Spinal cord (tissue), 10 donors: ENCODE data around the gene RABEPK. TPM values are rescaled to one million over a fixed set of nuclear protein-coding genes. Genes with fewer than 3 reads are reported as not detected.
"Not testable (repeated sequence)": the region's sequence is repeated elsewhere in the genome, so short reads cannot be mapped to it uniquely, and the experiment has no call there.

Source experiments
- DNase-seq, 6 donors: peaks; one replicate each; pipeline versions ENCODE4 v3.0.0 to v3.0.0-alpha.2; 2013 to 2015; ENCODE audit warnings: low spot score in 6 of 6, low read depth in 4 of 6
- H3K27ac ChIP-seq: one replicate; pipeline ENCODE4 v1.5.1; 2013; ENCODE audit warnings: low read depth, low read length, control low read depth
- H3K27me3 ChIP-seq: one replicate; pipeline ENCODE4 v1.6.1; 2013; ENCODE audit warnings: low read length; ENCODE audit not compliant: control insufficient read depth, insufficient read depth
- H3K36me3 ChIP-seq: one replicate; pipeline ENCODE4 v1.6.1; 2013; ENCODE audit warnings: low read length; ENCODE audit not compliant: control insufficient read depth, insufficient read depth
- H3K4me1 ChIP-seq: one replicate; pipeline ENCODE4 v1.6.1; 2013; ENCODE audit warnings: low read length; ENCODE audit not compliant: control insufficient read depth, insufficient read depth
- H3K4me3 ChIP-seq: one replicate; pipeline ENCODE4 v1.5.1; 2013; ENCODE audit warnings: low read depth, low read length, control low read depth
- H3K9me3 ChIP-seq: one replicate; pipeline ENCODE4 v1.6.1; 2013; ENCODE audit warnings: low read length; ENCODE audit not compliant: control insufficient read depth, insufficient read depth
- WGBS: methylation state at CpG from one replicate; pipeline ENCODE4 v1.1.5; 2013; ENCODE audit warnings: missing lambda C conversion rate; ENCODE audit not compliant: insufficient coverage; 5-methylcytosine and 5-hydroxymethylcytosine counted together
- polyA plus RNA-seq, 2 donors: library from polyadenylated mRNA; unstranded; fragments of 120-200 nt; gene quantifications; one replicate each; pipeline ENCODE4 v1.2.1, GENCODE V29; 2013; ENCODE audit not compliant: insufficient read length in 2 of 2
- total RNA-seq, 2 donors: library from RNA; depleted of rRNA in 1 of 2; stranded (reverse); fragments of 120-200 nt in 1 of 2; fragments of >200 nt in 1 of 2; gene quantifications; one replicate each; pipeline versions ENCODE4 v1.2.3 to v1.2.4, GENCODE V29; 2013 to 2014
- donor health status: healthy.

The RABEPK gene
- total and polyA plus RNA-seq, 4 donors, result 19.5 to 31.9 (median 27.1) TPM

GRCh38 chr9:125172031-125172755 is 28.1 kb upstream of the RABEPK start:
- 83% methylated on average over 5 of the region's 6 CpGs for WGBS
- no peak for DNase-seq
- H3K27ac ChIP-seq, result no peak overlapping the region

GRCh38 chr9:125176636-125177035 is 23.7 kb upstream of the RABEPK start:
- no peaks in the 10 kb centered on the region for H3K27me3 ChIP-seq
- H3K27ac ChIP-seq, result peak overlapping the region; percentile 33
- no peaks in the 10 kb centered on the region for H3K9me3 ChIP-seq
- no peak for DNase-seq
- H3K36me3 ChIP-seq, result peaks cover 8% of the 10 kb centered on the region
- WGBS, result no CpG with 5 or more reads among the region's 3 CpGs
- H3K4me1 ChIP-seq, result no peaks in the 10 kb centered on the region
- no peak overlapping the region for H3K4me3 ChIP-seq

More at GRCh38 chr9:125172031-125172755, 28.1 kb upstream of the RABEPK start:
- Histone ChIP-seq H3K4me1 (no peaks in the 10 kb centered on the region), H3K27me3 (no peaks in the 10 kb centered on the region), H3K36me3 (peaks cover 20% of the 10 kb centered on the region), H3K4me3 (no peak overlapping the region), H3K9me3 (no peaks in the 10 kb centered on the region)

DNA sequence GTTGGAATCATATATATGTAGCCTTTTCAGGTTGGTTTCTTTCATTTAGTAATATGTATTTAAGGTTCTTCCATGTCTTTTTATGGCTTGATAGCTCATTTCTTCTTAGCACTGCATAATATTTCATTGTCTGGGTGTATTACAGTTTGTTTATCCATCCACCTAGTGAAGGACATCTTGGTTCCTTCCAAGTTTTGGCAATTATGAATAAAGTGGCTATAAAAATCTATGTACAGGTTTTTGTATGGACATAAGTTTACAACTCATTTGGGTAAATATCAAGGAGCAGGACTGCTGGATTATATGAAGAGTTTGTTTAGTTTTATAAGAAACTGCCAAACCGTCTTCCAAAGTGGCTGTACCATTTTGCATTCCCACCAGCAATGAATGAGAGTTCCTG is 22.5 kb upstream of the RABEPK start:
- Histone ChIP-seq H3K27ac (no peak overlapping the region), H3K4me3 (no peak overlapping the region), H3K27me3 (no peaks in the 10 kb centered on the region), H3K4me1 (no peaks in the 10 kb centered on the region), H3K36me3 (peaks cover 8% of the 10 kb centered on the region), H3K9me3 (no peaks in the 10 kb centered on the region)
- WGBS, result no CpG with 5 or more reads among the region's 1 CpG
- no peak for DNase-seq

DNA sequence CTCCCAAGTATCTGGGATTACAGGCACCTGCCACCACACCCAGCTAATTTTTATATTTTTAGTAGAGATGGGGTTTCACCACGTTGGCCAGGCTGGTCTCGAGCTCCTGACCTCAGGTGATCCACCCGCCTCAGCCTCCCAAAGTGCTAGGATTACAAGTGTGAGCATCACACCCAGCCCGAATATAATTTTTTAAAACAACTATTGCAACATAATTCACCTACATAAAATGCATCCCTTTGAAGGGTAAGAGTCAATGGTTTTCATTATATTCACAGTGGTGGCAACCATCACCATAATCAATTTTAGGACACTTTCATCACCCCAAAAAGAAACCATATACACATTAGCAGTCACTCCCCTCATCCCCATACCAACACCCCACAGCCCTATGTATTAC is 20.6 kb upstream of the RABEPK start:
- WGBS, result 100% methylated on average over 1 of the region's 4 CpGs
- DNase-seq, H3K27ac ChIP-seq, H3K9me3 ChIP-seq, H3K36me3 ChIP-seq, H3K4me3 ChIP-seq, H3K27me3 ChIP-seq, H3K4me1 ChIP-seq: not testable (repeated sequence)

- Histone ChIP-seq H3K4me1 (no peaks in the 10 kb centered on the region), H3K9me3 (no peaks in the 10 kb centered on the region), H3K36me3 (peaks cover 4% of the 10 kb centered on the region), H3K27me3 (no peaks in the 10 kb centered on the region), H3K4me3 (no peak overlapping the region), H3K27ac (no peak overlapping the region)
- WGBS, result 96% methylated on average over 9 of the region's 9 CpGs
- DNase-seq, result no peak
These were observed 19.5 kb upstream of the RABEPK start for GRCh38 chr9:125180876-125181275.

GRCh38 chr9:125181756-125182155 is 18.6 kb upstream of the RABEPK start:
- not testable (repeated sequence) for DNase-seq, H3K9me3 ChIP-seq, H3K4me1 ChIP-seq, H3K27ac ChIP-seq, H3K4me3 ChIP-seq, H3K36me3 ChIP-seq, H3K27me3 ChIP-seq
- 97% methylated on average over 3 of the region's 4 CpGs for WGBS

DNA sequence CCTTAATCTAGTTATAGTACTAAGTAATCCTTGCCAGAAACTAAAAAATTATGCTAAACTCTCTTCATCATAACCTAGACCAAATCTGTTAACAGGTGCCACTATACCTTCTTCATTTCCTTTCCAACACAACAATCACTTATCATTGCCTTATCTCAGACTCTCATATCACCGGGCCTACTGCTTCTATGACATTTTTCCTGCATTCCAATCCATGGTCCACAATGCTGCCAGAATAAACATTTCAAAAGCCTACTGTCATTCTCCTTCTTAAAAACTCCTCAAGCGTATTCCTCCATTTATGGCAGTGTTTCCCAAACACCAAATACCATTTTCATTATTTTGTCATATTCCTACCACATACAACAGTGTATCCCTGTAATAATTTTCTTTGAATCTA is 17.3 kb upstream of the RABEPK start:
- Histone ChIP-seq H3K4me3 (no peak overlapping the region), H3K4me1 (peaks cover 7% of the 10 kb centered on the region), H3K9me3 (no peaks in the 10 kb centered on the region), H3K27ac (no peak overlapping the region), H3K27me3 (no peaks in the 10 kb centered on the region), H3K36me3 (peaks cover 4% of the 10 kb centered on the region)
- WGBS, result 82% methylated on average over 1 of the region's 2 CpGs
- no peak for DNase-seq

GRCh38 chr9:125183561-125183960 is 16.8 kb upstream of the RABEPK start:
- H3K4me1 ChIP-seq, result peaks cover 12% of the 10 kb centered on the region
- no peaks in the 10 kb centered on the region for H3K9me3 ChIP-seq
- WGBS, result 100% methylated on average over 1 of the region's 2 CpGs
- no peaks in the 10 kb centered on the region for H3K27me3 ChIP-seq
- peaks cover 4% of the 10 kb centered on the region for H3K36me3 ChIP-seq
- no peak overlapping the region for H3K27ac ChIP-seq
- H3K4me3 ChIP-seq, result no peak overlapping the region
- no peak for DNase-seq

DNA sequence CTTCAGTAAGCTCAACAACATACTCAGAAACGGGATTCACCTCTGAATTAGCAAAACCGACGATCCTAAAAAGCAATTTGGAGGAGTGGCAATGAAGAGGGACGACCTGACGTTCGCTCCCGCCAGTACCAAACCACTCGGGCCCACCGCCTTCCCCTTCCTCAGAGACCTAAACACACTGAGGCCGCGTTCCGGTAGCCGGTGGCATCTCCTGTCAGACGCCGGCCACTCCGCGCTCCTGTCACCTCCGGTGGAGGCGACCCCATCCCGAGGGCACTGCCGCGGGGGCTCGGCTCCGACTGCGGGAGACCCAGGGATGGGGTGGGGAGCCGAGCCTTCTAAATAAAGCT is 11.4 kb upstream of the RABEPK start:
- Histone ChIP-seq H3K4me1 (peaks cover 22% of the 10 kb centered on the region), H3K9me3 (no peaks in the 10 kb centered on the region), H3K36me3 (peaks cover 4% of the 10 kb centered on the region), H3K27me3 (no peaks in the 10 kb centered on the region), H3K27ac (peak overlapping the region; percentile 92), H3K4me3 (peak overlapping the region; percentile 99)
- DNase-seq, result no peak
- under 1% methylated on average over 26 of the region's 26 CpGs for WGBS
